ENCODE measurements around the gene TMEM271.
A peak's percentile ranks its signal among the peaks of the same experiment; 100 is the strongest.

Gene TMEM271, protein sequence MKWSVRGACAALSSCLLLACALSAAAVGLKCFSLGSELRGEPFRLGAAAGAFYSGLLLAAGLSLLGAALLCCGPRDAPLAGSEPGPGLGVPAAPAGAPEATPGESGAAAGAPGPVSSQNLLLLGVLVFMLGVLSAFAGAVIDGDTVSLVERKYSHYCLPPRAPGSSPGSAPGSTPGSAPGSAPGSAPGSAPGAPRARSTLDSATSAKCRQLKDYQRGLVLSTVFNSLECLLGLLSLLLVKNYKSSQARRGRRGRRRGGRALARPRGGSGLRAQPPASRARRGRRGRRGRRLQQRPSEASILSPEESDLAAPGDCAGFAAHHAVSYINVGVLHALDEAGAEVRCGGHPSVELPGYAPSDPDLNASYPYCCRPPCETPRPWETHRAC

DNA sequence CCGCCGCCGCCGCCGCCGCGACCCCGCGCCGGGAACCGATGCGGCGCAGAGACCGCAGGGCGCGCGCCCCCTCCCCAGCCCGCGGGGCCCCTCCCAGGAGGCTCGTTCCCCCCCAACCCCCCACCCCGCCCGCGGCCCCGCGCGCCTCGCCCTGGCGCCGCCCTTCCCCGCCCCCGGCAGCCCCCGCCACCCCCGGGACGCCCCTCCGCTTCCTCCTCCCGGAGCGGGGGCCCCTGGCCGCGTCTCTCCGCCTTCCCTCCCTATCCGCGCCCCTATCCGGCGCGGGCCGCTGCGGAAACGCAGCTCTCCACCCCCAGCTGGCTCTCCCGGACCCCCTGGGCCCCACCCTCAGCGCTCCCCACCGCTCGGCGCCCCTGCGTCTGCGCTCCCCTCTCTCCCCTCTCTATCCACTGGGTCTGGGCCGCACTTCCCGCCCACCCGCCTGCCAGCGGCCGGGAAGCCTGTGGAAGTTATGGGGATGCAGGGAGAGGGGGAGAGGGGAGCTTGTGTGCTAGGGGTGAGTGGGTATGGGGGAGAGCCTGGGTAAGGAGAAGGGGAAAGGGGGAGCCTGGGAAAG is at the start of gene TMEM271:
TSS of gene TMEM271 (minus strand) at position 51 of the 577 bp plus-strand sequence. CDS start 233 bp downstream, outside the sequence.
- no CpG with 5 or more reads among the region's 60 CpGs for WGBS (ENCODE audit: insufficient coverage, insufficient read length)
- Histone ChIP-seq H3K9me3 (ENCODE audit: control insufficient read depth, insufficient read depth, low read length) (no peaks in the 10 kb centered on the region), H3K27ac (ENCODE audit: low read length) (no peak within 1 kb of the TSS), H3K4me3 (ENCODE audit: low read length) (peak within 1 kb of the TSS; percentile 46; the same call in 1 of the 2 replicates), H3K4me1 (ENCODE audit: control insufficient read depth, insufficient read depth, low read length) (peaks cover 6% of the 10 kb centered on the region), H3K27me3 (ENCODE audit: control insufficient read depth, insufficient read depth, low read length) (peaks cover 48% of the 10 kb centered on the region), H3K36me3 (ENCODE audit: control insufficient read depth, insufficient read depth, low read length) (no peaks in the 10 kb centered on the region)
- DNase-seq (ENCODE audit: low read depth, low spot score): no peak

DNA sequence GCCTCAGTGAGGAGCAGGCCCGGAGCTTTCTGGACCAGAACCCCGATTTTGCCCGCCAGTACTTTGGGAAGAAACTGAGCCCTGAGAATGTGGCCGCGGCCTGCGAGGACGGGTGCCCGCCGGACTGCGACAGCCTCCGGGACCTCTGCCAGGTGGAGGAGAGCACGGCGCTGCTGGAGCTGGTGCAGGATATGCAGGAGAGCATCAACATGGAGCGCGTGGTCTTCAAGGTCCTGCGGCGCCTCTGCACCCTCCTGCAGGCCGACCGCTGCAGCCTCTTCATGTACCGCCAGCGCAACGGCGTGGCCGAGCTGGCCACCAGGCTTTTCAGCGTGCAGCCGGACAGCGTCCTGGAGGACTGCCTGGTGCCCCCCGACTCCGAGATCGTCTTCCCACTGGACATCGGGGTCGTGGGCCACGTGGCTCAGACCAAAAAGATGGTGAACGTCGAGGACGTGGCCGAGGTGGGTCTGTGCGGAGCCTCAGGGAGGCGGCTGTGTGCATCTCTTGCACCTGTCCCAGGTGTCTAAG is 49.6 kb upstream of the TMEM271 start:
- no peaks in the 10 kb centered on the region for H3K9me3 ChIP-seq (ENCODE audit: control insufficient read depth, insufficient read depth, low read length)
- no CpG with 5 or more reads among the region's 39 CpGs for WGBS (ENCODE audit: insufficient coverage, insufficient read length)
- H3K4me1 ChIP-seq (ENCODE audit: control insufficient read depth, insufficient read depth, low read length): peaks cover 11% of the 10 kb centered on the region
- H3K27me3 ChIP-seq (ENCODE audit: control insufficient read depth, insufficient read depth, low read length): no peaks in the 10 kb centered on the region
- H3K27ac ChIP-seq (ENCODE audit: low read length): no peak overlapping the region
- no peaks in the 10 kb centered on the region for H3K36me3 ChIP-seq (ENCODE audit: control insufficient read depth, insufficient read depth, low read length)
- no peak overlapping the region for H3K4me3 ChIP-seq (ENCODE audit: low read length)
- DNase-seq (ENCODE audit: low read depth, low spot score): no peak

DNA sequence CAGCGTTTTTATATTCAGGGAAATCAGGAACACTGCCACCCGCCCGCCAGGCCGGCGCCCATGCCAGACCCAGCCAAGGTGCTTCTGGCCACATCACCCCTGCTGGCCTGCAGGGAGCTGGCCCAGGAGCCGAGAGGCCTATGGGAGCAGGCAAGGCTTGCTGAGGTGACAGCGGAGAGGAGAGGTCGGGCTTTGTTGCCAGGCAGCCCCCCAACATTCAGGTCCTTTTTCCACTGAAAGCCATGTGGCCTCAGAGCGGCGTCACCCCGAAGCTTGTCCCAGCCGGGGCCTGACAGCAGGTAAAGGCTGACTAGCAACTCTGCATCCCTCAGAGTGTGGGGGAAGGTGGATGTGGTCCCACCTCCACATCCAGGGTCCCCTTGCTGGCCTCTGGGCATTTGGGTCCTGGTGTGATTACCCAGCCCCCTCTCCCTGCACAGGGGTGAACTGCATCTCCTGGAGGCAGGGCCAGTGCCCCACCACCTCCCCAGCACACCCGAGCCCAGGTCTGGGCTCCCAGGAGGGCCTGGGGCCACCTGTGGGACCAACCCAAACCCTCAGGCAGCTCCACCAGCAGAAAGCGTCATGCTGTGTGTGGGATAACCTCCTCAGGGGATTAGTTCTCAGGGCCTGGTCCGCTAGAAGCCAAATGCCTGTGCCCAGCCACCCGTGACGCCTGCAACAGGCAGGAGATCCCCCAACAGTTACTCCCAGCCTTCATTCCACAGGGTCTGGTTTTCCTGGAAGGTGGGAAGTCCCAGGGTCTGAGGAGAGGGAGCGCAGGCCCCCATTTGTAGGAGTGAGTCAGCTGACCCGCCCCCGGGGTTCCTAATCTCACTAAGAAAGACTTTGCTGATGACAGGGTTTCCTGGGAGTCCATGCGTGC is 48.9 kb upstream of the TMEM271 start, which contains the start of gene PDE6B:
TSS of gene PDE6B (plus strand) at position 869 of the 886 bp plus-strand sequence. CDS start 54 bp downstream, outside the sequence.
- no CpG with 5 or more reads among the region's 21 CpGs for WGBS (ENCODE audit: insufficient coverage, insufficient read length)
- H3K27ac ChIP-seq (ENCODE audit: low read length): no peak within 1 kb of the TSS
- no peaks in the 10 kb centered on the region for H3K27me3 ChIP-seq (ENCODE audit: control insufficient read depth, insufficient read depth, low read length)

DNA sequence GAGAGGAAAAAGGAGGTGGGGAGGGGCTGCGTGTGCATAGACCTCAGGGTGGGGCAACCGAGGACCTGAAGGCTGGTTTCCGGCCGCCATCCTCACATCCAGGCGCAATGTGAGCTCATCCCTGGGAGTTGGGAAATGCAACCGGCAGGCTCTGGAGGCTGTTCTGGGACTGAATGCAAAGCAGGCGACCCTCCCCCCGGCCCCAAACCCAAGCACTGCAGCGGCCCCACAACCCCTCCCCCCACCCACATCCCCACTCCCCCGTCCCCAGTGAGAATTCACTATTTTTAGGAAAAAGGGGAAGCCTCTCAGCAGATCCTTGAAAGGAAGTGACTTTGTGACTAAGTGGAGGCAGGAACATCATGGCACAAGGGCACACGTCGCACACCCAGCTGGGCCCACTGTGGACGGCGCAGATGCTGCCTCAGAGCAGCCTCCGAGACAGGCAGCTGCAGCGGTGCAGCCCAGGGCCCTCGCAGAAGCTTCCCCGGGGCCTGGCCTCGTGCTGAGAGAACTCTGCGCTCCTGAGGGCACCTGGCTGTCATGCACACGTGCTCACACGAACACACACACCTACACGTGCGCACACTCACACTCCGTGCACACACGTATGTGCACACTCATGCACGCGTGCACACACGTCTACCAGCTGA is 47.9 kb upstream of the TMEM271 start:
- no CpG with 5 or more reads among the region's 29 CpGs for WGBS (ENCODE audit: insufficient coverage, insufficient read length)
- DNase-seq (ENCODE audit: low read depth, low spot score): no peak
- Histone ChIP-seq H3K27ac (ENCODE audit: low read length) (no peak overlapping the region), H3K4me3 (ENCODE audit: low read length) (no peak overlapping the region), H3K36me3 (ENCODE audit: control insufficient read depth, insufficient read depth, low read length) (no peaks in the 10 kb centered on the region), H3K9me3 (ENCODE audit: control insufficient read depth, insufficient read depth, low read length) (no peaks in the 10 kb centered on the region), H3K4me1 (ENCODE audit: control insufficient read depth, insufficient read depth, low read length) (peaks cover 11% of the 10 kb centered on the region), H3K27me3 (ENCODE audit: control insufficient read depth, insufficient read depth, low read length) (no peaks in the 10 kb centered on the region)

More for the DNA sequence above, 48.9 kb upstream of the TMEM271 start, which contains the start of gene PDE6B:
- Histone ChIP-seq H3K36me3 (ENCODE audit: control insufficient read depth, insufficient read depth, low read length) (no peaks in the 10 kb centered on the region), H3K4me1 (ENCODE audit: control insufficient read depth, insufficient read depth, low read length) (peaks cover 11% of the 10 kb centered on the region), H3K4me3 (ENCODE audit: low read length) (no peak within 1 kb of the TSS), H3K9me3 (ENCODE audit: control insufficient read depth, insufficient read depth, low read length) (no peaks in the 10 kb centered on the region)
- no peak for DNase-seq (ENCODE audit: low read depth, low spot score)

DNA sequence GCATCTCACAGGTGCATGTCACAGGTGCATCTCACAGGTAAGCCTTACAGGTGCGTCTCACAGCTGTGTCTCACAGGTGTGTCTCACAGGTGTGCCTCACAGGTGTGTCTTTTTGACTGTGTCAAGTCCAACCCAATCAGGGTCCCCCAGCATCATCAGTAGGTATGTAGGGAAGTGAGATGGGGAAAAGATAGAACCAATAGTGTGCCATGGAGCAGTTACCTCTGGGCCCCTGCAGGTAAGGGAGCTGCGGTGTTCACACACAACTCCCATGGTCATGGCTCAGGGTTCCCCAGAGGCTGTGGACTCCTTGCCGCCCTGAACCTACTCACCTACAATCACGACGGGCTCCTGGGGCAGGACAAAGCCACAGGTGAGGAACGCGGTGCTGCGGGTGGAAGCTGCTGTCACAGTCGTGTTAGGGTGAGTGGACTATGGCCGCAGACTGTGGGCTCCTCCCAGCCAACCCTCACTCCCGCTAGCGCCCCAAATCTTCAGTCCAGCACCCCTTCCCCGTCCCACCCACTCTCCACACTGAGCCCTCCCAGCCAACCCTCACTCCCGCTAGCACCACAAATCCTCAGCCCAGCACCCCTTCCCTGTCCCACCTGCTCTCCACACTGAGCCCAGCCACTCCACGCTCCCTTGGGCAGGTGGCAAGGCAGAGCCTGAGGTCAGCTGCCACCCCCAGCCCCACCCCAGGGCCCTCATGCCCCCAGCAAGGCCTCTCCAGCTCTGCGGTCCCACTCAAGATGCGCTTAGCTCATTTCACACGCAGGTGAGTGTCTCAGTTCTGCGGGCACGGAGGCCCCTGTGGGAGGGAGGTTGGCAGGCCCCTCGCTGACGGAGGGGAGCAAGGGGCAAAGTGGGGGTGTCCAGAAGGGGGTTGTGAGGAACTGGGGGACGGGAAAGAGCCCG is 47.2 kb upstream of the TMEM271 start:
- Histone ChIP-seq H3K27me3 (ENCODE audit: control insufficient read depth, insufficient read depth, low read length) (no peaks in the 10 kb centered on the region), H3K4me3 (ENCODE audit: low read length) (no peak overlapping the region), H3K9me3 (ENCODE audit: control insufficient read depth, insufficient read depth, low read length) (no peaks in the 10 kb centered on the region), H3K4me1 (ENCODE audit: control insufficient read depth, insufficient read depth, low read length) (peaks cover 11% of the 10 kb centered on the region), H3K27ac (ENCODE audit: low read length) (no peak overlapping the region), H3K36me3 (ENCODE audit: control insufficient read depth, insufficient read depth, low read length) (no peaks in the 10 kb centered on the region)
- no peak for DNase-seq (ENCODE audit: low read depth, low spot score)
- WGBS (ENCODE audit: insufficient coverage, insufficient read length): no CpG with 5 or more reads among the region's 24 CpGs

DNA sequence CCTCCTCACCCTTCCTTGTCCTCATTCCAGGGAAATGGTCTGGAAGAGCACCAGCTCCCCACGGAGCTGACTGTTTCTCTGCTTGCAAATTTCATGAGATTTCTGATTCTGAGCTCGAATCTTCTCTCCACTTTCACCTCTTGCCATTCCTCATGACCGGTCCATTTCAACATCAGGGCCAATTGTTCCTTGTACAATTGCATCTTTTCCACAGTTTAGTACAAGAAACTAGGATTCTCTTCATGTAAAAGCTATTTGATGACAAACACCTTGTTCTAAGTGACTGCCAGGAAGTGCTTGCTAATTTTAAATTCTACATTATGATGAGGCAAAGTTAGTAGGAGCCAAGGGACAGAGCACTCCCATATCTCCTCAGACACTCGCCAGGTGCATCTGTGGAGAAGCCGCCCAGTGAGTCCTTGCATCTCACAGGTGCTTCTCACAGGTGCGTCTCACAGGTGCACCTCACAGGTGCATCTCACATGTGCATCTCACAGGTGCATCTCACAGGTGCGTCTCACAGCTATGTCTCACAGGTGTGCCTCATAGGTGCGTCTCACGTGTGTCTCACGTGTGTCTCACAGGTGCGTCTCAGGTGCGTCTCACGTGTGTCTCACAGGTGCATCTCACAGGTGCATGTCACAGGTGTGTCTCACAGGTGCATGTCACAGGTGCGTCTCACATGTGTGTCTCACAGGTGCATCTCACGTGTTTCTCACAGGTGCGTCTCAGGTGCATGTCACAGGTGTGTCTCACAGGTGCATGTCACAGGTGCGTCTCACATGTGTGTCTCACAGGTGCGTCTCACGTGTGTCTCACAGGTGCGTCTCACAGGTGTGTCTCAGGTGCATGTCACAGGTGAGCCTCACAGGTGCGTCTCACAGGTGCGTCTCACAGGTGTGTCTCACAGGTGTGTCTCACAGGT is 46.2 kb upstream of the TMEM271 start:
- H3K9me3 ChIP-seq (ENCODE audit: control insufficient read depth, insufficient read depth, low read length): no peaks in the 10 kb centered on the region
- DNase-seq (ENCODE audit: low read depth, low spot score): no peak
- no peaks in the 10 kb centered on the region for H3K27me3 ChIP-seq (ENCODE audit: control insufficient read depth, insufficient read depth, low read length)
- peaks cover 11% of the 10 kb centered on the region for H3K4me1 ChIP-seq (ENCODE audit: control insufficient read depth, insufficient read depth, low read length)
- no peaks in the 10 kb centered on the region for H3K36me3 ChIP-seq (ENCODE audit: control insufficient read depth, insufficient read depth, low read length)
- no peak overlapping the region for H3K27ac ChIP-seq (ENCODE audit: low read length)
- no peak overlapping the region for H3K4me3 ChIP-seq (ENCODE audit: low read length)
- WGBS (ENCODE audit: insufficient coverage, insufficient read length): no CpG with 5 or more reads among the region's 22 CpGs

DNA sequence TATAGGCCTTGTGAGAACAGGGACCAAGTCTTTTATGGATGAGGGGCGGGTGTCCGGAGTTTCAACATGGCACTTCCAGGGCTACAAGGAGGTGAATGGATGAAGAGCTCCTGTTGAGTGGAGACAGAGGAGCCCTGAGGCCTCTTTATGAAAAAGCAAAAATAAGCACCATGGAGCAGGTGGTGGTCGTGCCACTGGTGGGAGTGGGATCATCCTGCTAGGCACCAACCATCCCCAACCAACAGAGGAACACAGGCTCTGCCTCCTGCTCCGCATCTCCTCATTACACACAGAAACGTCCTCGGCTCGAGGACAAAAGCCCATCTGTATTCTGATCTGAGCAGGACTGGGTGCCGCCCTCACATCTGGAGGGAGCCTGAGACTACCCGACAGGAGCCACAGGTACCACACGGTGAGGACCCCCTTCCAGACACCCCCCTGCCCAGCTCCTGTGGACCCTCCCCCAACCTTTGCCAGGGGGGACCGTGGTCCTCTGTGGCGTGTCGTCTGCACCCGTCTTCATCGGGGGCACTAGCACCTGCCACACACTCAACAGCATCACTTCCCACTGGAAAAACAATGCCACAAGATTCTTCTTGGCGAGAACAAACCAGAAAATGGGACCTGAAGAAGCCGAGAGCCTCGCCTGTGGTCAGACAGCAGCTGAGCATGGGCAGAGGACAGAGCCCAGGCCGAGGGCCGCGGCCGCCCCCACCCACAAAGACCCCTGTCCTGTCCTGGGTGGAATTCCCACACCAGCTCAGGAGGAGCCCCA is 45.4 kb upstream of the TMEM271 start:
- no peaks in the 10 kb centered on the region for H3K27me3 ChIP-seq (ENCODE audit: control insufficient read depth, insufficient read depth, low read length)
- H3K27ac ChIP-seq (ENCODE audit: low read length): no peak overlapping the region
- DNase-seq (ENCODE audit: low read depth, low spot score): no peak
- no CpG with 5 or more reads among the region's 22 CpGs for WGBS (ENCODE audit: insufficient coverage, insufficient read length)
- no peak overlapping the region for H3K4me3 ChIP-seq (ENCODE audit: low read length)
- H3K36me3 ChIP-seq (ENCODE audit: control insufficient read depth, insufficient read depth, low read length): no peaks in the 10 kb centered on the region
- peaks cover 11% of the 10 kb centered on the region for H3K4me1 ChIP-seq (ENCODE audit: control insufficient read depth, insufficient read depth, low read length)
- no peaks in the 10 kb centered on the region for H3K9me3 ChIP-seq (ENCODE audit: control insufficient read depth, insufficient read depth, low read length)

DNA sequence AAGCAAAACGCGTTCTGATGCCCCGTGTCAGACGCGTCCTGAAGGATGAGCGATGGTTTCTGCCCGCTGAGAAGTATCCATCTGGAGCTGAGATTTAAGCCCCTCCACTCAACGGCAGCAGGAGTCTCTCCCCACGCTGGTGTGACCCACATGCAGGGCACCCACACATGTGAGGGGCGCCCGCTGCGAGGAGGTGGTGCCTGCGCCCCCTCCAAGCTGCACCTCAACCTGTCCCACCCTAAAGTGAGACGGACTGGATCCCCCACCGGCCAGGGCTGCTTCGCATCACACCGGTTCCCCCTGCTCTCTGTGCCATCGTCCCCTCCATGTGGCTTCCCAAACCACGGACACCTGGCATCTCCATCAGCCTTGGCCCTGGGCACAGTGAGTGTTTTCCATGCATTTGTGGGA is 44.8 kb upstream of the TMEM271 start:
- Histone ChIP-seq H3K4me3 (ENCODE audit: low read length) (no peak overlapping the region), H3K9me3 (ENCODE audit: control insufficient read depth, insufficient read depth, low read length) (no peaks in the 10 kb centered on the region), H3K27me3 (ENCODE audit: control insufficient read depth, insufficient read depth, low read length) (no peaks in the 10 kb centered on the region), H3K27ac (ENCODE audit: low read length) (no peak overlapping the region), H3K36me3 (ENCODE audit: control insufficient read depth, insufficient read depth, low read length) (no peaks in the 10 kb centered on the region), H3K4me1 (ENCODE audit: control insufficient read depth, insufficient read depth, low read length) (peaks cover 11% of the 10 kb centered on the region)
- DNase-seq (ENCODE audit: low read depth, low spot score): no peak
- no CpG with 5 or more reads among the region's 19 CpGs for WGBS (ENCODE audit: insufficient coverage, insufficient read length)

All from iPS DF 6.9 (cell line).